HG02852 (cell line): ENCODE data around the gene ANO9.
"Not testable (repeated sequence)": the region's sequence is repeated elsewhere in the genome, so short reads cannot be mapped to it uniquely, and the experiment has no call there.

Experiments
- ATAC-seq: cut with Tn5 transposase; IDR thresholded peaks from one replicate; pipeline ENCODE4 v1.9.1; 2021; ENCODE audit warnings: mild to moderate bottlenecking, moderate library complexity; ENCODE audit not compliant: unreplicated experiment

ANO9 gene

DNA sequence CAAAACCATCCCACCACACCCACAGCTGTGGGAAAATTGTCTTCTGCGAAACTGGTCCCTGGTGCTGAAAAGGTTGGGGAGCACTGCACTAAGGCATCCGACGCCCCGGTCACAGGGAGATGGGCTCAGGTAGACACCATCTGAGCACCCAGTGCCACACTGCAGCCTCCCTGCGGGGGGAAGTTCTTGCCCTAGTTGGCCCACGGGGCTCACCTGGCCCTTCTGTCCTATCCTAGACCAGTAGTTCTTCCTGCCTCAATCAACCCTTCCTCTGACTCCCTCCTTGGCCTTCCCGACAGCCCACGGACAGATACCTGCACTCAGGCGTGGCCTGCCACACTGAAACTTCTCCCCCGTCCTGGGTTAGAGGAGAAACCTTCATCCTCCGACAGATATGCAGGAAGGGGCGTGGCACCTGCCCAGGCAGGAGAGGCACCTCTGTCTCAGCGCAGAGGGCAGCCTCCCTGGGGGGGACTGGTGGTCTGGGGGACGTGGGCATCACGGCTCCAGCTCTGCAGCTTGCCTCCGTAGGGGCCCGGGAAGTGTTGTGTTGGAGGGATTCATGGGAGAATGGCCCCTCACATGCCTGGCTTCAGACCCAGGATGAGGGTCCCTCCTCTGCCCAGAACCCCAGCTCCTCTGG lies 4.5 kb downstream of the ANO9 start:
- ATAC-seq, result no peak

DNA sequence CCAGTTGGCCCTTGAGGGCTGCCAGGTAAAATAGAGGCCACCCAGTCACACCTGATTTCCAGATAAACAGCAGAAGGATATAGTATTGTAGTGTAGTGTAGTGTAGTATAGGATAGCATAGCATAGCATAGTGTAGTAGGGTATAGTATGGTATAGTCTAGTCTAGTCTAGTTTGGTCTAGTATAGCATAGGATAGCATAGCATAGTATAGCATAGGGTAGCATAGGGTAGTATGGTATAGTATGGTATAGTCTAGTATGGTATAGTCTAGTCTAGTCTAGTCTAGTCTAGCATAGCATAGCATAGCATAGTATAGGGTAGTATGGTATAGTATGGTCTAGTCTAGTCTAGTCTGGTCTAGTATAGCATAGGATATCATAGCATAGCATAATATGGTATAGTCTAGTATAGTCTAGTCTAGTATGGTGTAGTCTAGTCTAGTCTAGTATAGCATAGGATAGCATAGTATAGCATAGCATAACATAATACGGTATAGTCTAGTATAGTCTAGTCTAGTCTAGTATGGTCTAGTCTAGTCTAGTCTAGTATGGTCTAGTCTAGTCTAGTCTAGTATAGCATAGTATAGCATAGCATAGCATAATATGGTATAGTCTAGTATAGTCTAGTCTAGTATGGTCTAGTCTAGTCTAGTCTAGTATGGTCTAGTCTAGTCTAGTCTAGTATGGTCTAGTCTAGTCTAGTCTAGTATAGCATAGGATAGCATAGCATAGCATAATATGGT lies 6.6 kb downstream of the ANO9 start:
- ATAC-seq, result not testable (repeated sequence)

DNA sequence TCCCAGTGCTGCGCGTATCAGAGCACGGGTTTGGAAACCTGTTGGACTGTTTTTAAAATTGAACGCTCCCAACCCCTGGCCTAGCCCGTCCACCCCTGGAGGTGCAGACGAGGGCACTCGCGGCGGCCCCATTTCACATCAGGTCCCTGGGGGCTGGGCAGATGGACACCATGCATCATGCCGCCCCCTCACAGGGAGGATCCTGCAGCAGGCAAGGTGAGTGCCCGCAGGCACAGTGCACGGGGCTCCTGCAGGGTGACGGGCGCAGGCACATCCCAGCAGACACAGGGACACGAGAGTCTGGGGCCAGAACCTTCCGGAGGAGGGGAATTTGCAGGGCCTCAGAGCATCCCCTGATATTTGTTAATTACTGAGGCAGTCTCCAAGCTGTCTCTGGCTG lies 7.3 kb downstream of the ANO9 start:
- ATAC-seq, result no peak

DNA sequence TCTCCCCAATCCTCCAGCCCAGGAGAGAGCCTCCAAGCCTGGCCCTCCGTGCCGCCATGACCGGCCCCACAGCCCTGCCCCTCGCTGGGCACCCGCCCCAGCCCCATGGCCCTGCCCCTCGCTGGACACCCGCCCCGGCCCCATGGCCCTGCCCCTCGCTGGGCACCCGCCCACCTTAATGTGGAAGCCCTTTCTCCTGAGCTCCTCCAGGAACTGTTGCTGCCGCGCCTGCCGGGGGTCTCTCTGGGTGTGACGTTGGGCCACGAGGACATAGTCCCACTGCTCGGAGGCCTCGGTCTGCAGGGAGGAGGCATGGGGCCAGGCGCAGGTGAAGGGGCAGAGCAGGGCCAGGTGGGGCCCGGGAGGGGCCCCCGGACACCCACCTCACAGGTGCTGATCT lies 8.2 kb downstream of the ANO9 start:
- no peak for ATAC-seq

DNA sequence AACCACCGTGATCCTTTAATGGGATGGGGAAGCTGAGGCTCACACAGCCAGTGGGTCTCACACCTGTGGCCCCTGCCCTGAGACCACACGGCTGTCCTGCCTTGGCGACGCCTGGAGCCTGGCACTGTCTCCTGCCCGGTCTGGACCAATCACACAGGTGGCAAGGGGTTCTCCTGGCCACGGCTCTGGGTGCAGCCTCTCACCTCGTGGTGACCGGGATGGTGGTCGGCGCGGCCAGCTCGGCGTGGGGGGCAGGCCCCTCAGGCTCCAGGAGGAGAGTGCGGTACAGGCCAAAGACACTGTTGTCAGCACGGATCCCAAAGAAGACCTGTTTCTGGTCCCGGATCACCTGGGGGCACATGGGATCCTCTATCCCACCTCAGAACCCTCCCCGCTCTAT lies 8.7 kb downstream of the ANO9 start:
- ATAC-seq, result no peak

DNA sequence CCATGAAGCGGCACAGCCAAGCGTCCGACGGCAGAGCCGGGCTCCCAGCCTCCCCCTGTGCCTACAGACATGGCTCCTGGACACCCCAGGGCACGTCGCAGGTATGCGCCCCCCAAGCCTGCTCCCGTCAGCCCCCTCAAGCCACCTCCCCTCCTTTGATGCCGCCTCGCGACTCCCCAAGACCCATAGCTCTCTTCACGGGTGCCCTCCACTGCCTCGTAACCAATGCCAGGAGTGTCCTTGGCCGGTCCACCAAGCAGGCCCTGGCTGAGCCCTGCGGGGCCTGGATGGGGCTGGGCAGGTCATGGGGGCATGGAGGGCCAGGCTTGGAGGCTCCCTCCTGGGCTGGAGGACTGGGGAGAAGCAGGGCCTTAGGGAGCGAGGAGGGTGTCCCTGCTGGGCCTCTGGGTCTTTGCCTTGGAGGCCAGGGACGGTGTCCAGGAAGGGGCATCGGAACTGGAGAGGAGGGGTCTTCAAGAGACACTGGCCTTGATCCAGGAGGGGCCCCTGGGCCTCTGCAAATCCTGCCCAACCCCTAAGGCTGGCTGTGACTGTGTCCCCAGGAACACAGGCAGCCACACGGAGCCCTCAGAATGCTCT lies 9.2 kb downstream of the ANO9 start:
- no peak for ATAC-seq

DNA sequence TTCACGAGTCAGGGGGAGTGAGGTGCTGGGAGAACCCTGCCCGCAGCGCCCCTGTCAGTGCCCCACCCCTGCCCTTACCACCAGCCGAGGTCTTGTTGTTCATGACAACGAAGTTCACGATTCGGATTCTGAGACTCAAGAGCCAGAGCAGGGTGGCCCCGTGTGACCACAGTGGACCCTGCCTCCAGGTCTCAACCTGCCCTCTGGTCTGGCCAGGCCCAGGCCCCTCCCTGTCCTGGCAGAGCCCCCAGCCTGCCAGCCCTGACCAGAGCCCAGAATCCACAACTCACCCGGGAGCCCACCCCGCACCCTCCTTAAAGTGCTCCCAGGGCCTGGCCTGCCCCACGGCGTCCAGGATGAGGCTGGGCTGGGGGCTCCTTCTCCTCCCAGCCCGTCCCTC lies 9.9 kb downstream of the ANO9 start:
- ATAC-seq, result no peak

DNA sequence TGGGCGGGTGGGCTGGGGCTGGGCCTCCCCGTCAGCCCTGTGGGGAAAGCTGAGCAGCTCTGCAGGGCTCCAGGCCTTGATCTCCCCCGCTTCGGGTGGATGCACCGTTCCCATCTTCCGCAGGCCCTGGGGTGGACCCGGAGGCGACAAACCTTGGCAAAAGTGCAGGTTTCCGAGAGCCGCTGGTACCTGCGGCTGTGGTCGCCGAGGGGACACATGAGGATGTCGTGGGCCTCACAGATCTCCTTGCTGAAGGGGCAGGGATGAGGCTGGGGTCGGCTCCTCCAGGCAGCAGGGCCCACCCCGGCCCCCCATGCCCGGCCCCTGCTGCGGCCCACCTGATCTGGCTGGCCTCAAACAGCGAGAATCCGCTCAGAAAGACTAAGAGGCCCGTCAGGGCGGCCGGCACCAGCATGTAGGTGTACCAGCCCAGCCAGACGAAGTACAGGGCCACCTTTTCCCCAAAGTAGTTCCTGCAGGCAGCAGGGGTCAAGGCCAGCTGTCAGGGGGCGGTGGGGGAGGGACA lies 11.8 kb downstream of the ANO9 start:
- no peak for ATAC-seq

DNA sequence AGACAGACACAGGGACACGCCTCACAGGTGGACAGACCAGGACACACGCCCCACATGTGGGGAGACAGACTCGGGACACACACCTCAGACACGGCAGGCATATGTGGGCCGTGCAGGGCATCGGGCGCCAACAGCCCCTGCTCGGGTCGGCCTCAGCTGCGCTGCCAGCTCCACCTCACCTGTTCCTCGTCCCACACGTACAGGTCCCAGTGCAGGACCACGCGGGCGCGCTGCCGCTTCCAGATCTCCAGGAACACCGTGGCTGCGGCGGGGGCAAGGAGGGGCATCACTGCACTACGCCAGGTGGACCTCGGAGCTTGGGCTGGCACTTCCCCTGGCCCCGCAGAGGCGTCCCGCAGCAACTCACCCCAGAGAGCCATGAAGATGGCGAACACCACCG lies 12.4 kb downstream of the ANO9 start:
- ATAC-seq, result no peak

DNA sequence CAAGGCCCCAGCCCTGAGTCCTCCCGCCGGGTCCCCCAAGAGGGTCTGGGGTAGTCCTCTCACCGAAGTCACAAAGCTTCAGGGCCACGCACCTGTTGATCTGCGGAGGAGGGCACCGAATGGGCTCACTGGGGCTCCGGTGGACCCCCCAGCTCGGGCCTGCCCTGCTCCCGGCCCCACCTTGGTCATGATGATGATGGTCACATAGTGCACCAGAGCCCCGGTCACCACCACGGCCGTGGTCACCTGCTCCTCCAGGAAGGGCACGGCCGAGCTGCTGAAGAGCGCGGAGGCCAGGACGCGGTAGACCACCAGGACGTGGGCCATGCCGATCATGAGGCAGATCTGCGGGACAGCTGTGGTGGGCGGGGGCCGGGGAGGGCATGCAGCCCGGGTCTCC lies 13.5 kb downstream of the ANO9 start:
- ATAC-seq, result no peak

DNA sequence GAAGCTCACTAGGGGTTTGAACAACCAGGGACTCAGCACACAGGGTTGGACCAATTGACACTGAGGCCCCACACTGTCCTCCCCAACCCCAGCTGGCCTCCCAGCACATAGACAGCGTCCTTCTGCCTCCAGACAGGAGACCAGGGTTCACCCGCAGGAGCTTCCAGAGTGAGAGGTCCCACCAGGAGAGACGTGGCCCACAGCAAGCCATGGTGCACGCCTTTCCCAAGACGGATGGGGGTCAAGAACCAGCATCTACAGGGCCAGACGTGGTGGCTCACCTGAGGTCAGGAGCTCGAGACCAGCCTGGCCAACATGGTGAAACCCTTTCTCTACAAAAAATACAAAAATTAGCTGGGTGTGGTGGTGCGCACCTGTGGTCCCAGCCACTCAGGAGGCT lies 15.0 kb downstream of the ANO9 start:
- ATAC-seq, result no peak

DNA sequence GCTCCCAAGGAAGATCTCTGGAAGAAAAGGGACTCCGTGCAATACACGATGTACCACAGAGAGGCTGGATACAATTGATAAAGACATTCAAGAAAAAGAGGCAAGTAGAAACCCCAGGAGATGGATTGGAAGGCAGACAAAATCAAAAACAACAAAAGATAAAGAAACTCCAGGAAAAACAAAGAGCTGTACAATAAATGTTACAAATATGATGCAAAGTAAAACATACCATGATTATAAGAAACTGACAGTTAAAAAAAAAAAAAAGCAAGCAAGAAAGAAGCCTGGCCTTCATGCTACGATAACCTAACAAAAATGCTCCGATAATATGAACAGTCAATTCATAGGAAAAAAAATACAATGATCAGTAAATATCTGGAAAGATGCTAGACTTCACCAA lies 16.5 kb downstream of the ANO9 start:
- ATAC-seq, result no peak

DNA sequence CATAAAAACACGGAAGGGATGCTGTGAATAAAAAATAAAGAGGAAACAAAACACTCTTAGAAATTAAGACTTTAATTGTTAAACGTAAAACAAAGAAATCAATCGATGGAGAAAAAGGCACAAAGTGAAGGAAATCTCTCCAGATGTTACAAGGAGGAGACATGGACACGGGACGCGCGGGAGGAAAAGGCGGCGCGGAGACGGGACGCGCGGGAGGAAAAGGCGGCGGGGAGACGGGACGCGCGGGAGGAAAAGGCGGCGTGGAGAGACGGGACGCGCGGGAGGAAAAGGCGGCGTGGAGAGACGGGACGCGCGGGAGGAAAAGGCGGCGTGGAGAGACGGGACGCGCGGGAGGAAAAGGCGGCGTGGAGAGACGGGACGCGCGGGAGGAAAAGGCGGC lies 17.0 kb downstream of the ANO9 start:
- ATAC-seq, result not testable (repeated sequence)

DNA sequence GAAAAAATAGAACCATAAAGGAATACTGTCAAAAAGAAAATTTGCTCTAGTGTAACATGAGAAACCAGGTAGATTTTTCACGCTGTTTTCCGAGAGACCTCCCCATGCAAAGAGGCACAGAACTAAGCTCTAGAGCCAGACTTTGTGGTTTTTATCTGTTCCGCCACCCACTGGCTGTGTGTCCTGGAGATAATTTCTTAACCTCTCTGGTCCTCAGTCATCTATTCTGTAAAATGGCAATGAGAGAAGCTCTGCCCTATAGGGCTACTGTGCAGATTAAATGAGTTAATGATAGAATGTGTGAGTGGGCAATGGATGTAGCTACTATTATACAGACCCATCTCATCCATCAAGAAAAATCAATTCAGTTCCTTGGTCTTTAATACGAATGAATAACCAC lies 17.6 kb downstream of the ANO9 start:
- ATAC-seq, result no peak

DNA sequence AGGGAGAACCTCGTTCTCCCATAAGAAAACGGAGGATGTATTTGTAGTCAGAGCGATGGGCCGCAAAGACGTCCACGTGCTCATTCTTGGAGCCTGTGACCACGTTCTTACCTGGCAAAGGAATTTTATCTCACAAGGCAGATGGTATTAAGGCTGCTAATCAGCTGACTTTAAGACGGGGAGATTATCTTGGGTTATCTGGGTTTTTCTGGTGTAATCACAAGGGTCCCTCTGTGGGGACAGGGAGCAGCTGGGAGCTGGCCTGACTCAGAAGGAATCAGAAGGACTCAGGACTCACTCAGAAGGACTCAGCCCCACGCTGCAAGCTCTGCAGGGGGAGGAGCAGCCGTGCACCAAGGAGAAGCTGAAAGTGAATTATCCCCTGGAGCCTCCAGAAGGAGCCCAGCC lies 19.6 kb downstream of the ANO9 start:
- ATAC-seq, result no peak

DNA sequence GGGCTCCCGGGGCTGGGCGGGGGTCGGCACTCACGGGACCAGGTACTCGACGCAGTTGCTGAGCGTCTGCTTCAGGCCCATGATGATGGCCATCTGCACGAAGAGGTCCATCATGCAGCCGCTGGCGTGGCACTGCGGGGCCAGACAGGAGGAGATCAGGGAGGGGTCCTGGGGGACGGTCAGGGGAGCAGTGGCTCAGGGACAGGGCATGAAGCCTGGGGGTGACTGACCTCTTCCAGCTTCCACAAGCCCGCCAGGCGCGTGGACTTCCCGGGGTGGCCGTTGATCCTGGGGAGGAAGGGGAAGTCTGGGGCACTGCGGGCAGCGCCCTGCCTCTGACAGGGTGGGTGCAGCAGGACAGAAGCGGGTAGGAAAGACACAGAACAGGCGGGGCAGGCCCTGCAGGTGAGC lies 20.9 kb downstream of the ANO9 start:
- no peak for ATAC-seq

DNA sequence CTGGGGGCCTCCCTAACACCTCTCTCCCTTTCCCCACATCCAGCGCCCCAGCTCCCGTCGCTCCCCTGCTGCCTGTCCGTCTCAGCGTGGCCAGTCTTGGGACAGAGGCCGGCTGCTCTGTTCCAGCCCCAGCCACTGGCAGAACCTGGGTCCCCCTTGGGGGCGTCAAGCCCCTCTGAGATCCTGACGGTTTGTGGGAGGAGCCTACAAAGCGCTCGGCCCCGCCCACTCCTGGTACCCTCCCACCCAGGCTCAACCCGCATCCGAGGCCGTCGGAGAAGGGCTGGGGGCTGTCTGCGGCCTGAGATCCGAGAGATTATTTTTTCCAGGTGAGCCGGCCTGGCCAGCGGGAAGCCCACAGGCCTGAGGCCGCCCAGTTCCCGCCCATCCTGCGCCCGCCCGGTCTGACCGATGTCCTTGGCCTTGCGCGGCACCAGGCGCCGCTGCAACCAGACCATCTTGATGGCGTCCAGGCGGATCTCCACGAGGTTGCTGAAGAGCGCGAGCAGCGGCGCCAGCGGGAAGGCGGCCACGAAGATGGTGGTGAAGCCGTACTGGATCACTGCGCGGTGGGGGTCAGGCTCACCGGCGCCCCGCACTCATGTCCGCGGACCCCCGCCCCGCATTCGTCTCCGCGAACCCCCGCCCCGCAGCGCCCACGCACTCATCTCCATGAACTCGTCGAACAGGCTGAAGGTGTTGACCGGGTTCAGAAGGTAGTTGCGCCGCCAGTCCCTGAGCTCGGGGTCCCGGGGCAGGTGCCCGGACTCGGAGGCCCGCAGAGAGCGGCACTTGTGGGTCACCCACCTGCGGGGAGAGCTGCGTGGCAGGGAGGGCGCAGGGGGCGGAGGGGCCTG lies 21.5 kb downstream of the ANO9 start:
- ATAC-seq, result no peak

DNA sequence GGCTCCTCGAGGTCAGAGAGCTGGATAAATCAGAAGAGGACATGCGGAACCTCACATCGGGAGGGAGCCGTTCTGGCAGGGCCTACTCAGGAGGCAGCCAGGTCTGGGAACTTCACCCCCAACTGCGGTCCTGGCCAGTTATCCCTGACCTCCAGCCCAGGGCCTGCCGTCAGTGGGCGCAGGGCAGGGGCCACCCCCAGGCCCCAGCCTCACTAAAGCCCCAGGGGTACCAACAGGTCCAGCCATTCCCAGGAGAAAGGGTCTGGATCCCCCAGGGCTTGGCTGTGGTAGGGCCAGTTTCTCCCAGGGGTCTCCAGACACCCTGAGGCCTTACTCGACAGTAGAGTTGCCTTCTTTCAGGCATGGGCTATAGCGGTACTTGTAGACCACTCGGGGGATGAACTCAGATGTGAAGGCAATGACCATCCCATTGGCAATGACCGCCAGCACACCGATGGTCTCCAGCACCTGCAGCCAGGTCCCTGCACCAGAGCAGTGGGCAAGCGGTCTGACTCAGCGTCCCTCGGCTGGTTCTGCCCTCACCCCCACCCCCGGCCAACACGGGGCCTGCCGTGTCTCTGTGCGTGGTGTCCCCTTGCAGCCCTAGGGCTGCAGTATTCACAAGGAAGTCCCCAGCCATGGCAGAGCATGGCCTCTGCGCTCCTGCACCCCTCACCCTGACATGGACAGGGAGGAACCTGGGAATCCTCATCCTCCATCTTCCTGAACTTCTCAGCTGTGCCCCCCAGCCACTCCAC lies 22.4 kb downstream of the ANO9 start:
- no peak for ATAC-seq

DNA sequence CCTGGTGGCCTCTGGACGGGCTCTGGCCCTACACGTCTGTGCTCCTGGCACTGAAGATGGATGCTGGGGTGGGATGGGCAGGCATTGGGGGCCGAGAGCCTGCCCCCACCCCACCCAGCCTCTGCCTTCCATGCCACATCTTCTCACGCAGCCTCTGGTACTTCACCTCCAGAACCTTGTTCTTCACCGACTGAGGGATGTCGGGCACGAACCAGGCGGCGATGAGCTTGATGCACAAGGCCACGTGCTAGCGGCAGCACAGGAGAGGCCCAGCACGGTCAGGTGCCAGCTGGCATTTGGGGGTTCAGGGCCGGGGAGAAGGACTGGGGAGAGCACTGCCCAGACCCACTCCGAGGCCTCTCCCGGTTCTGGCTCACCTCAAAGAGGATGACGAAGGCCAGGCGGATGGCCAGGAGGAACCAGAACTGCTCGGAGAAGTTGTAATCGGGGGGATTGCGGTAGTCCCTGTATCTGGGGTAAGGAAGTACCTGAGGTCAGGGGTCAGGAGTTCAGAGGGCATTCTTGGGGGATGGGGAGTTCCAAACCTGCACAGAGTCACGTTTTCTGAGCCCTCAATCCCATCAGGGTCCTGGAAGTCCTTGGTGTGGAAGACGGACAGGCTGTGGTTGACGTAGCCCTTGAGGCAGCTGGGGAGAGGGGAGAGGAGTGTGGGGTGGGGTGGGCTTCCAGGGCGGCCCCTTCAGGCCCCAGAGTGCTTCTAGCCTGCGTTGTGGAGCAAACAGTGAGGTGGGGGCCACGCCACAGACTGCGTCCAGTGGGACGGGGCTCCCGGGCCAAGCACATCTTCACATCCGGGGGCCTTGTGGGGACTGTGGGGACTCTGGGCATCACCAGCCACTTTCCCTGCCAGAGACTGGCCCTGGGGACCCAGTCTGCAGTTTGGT lies 23.2 kb downstream of the ANO9 start:
- no peak for ATAC-seq
